Body of pancreas (tissue), 4 donors: Measurements from ENCODE around the gene CORO7. TPM values are rescaled to one million over a fixed set of nuclear protein-coding genes. Genes with fewer than 3 reads are reported as not detected.
"Not testable (repeated sequence)": the region's sequence is repeated elsewhere in the genome, so short reads cannot be mapped to it uniquely, and the experiment has no call there.

Experiments
- ATAC-seq: fragments of 150-250 bp; one replicate; pipeline ENCODE4 v1.9.1; 2016
- DNase-seq, 4 donors: peaks; one replicate each; pipeline ENCODE4 v3.0.0-alpha.2; 2019
- H3K27ac ChIP-seq, 4 donors: fragments of 200-600 bp; sonication (generic); 1 replicate in 3 of 4; 2 replicates in 1 of 4; pipeline versions ENCODE4 v1.5.1 to v1.6.1; 2016 to 2019; ENCODE audit warnings: mild to moderate bottlenecking in 1 of 4, mixed read lengths in 1 of 4, moderate library complexity in 1 of 4
- H3K27me3 ChIP-seq, 2 donors: fragments of 200-600 bp; sonication (generic); one replicate each; pipeline ENCODE4 v1.6.0; 2016; ENCODE audit warnings: mild to moderate bottlenecking in 1 of 2
- H3K36me3 ChIP-seq, 2 donors: fragments of 200-600 bp; sonication (generic); replicated peaks in 1 of 2; 2 replicates each; pipeline ENCODE4 v1.5.1; 2016; ENCODE audit warnings: low read depth in 2 of 2; ENCODE audit not compliant: insufficient read depth in 1 of 2
- H3K4me1 ChIP-seq: fragments of 200-600 bp; sonication (generic); one replicate; pipeline ENCODE4 v1.6.0; 2016
- H3K4me3 ChIP-seq, 2 donors: fragments of 200-600 bp; sonication (generic); 1 replicate in 1 of 2; 2 replicates in 1 of 2; pipeline ENCODE4 v1.5.1; 2016 to 2019
- H3K9me3 ChIP-seq, 3 donors: fragments of 200-600 bp; sonication (generic); 1 replicate in 2 of 3; 2 replicates in 1 of 3; pipeline ENCODE4 v1.5.1; 2016
- CTCF ChIP-seq, 7 experiments: fragments of 450-650 bp in 4 of 7; fragments of 200-600 bp in 3 of 7; sonication (generic) in 3 of 7; IDR thresholded peaks; one replicate each; pipeline ENCODE4 v1.5.1; 2016 to 2019; ENCODE audit warnings: antibody characterized with exemption in 7 of 7
- POLR2A ChIP-seq, 3 donors: fragments of 450-650 bp; IDR thresholded peaks; one replicate each; pipeline ENCODE4 v1.6.1; 2016; ENCODE audit warnings: antibody characterized with exemption in 3 of 3, mild to moderate bottlenecking in 2 of 3
- WGBS, 2 donors: methylation state at CpG; one replicate each; pipeline ENCODE4 v1.1.5; 2017; 5-methylcytosine and 5-hydroxymethylcytosine counted together
- intact Hi-C: fragments of 100-400 bp; cut with DNase I; formaldehyde crosslinking; loops from one replicate; pipeline ENCODE4 v1.15.1; 2023
- total RNA-seq, 2 donors: library from RNA; depleted of rRNA; stranded (reverse); fragments of >200 nt; gene quantifications; one replicate each; pipeline ENCODE4 v1.1.0, GENCODE V29; 2016

CORO7 gene
- total RNA-seq, 2 donors from 2014 or later: 13.2 to 48.8 TPM

DNA sequence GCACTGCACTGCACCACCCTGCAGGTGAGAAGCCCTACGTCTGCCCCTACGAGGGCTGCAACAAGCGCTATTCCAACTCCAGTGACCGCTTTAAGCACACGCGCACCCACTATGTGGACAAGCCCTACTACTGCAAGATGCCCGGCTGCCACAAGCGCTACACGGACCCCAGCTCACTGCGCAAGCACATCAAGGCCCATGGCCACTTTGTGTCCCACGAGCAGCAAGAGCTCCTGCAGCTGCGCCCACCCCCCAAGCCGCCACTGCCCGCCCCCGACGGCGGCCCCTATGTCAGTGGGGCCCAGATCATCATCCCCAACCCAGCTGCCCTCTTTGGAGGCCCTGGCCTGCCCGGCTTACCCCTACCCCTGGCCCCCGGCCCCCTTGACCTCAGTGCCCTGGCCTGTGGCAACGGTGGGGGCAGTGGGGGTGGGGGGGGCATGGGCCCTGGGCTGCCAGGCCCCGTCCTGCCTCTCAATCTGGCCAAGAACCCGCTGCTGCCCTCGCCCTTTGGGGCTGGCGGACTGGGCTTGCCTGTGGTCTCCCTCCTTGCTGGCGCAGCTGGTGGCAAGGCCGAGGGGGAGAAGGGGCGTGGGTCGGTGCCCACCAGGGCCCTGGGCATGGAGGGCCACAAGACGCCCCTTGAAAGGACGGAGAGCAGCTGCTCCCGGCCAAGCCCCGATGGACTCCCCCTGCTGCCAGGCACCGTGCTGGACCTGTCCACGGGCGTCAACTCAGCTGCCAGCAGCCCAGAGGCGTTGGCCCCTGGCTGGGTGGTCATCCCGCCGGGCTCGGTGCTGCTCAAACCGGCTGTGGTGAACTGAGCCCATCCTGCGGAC lies 79.5 kb downstream of the CORO7 start:
- intact Hi-C loops: no loop called here
- H3K27me3 ChIP-seq: no peaks in the 10 kb centered on the region
- H3K4me3 ChIP-seq: no peak overlapping the region
- no peak overlapping the region for H3K27ac ChIP-seq
- ATAC-seq (no peak), DNase-seq (no peak)
- H3K4me1 ChIP-seq: no peaks in the 10 kb centered on the region
- peaks cover 0 to 3% of the 10 kb centered on the region in 2 donors for H3K36me3 ChIP-seq
- no peaks in the 10 kb centered on the region for H3K9me3 ChIP-seq
- WGBS, 2 donors: 96 to 97% methylated on average over 9 to 20 of the region's 41 CpGs
- no peak for TF ChIP-seq CTCF (IDR thresholded peaks at IDR 0.05)

- 83 to 88% methylated on average over 26 to 32 of the region's 32 CpGs for WGBS, 2 donors
- intact Hi-C loops: loop anchor here (5.0 kb wide), 2 partner anchors 43 to 128 kb away; no protein-coding TSS in a partner anchor
- TF ChIP-seq CTCF (IDR thresholded peaks at IDR 0.05) (no peak), POLR2A (IDR thresholded peaks at IDR 0.05) (no peak)
- ATAC-seq (no peak), DNase-seq (no peak)
- Histone ChIP-seq H3K4me3 (no peak overlapping the region), H3K36me3 (peaks cover 0 to 3% of the 10 kb centered on the region in 2 donors), H3K9me3 (no peaks in the 10 kb centered on the region), H3K27me3 (no peaks in the 10 kb centered on the region), H3K4me1 (no peaks in the 10 kb centered on the region), H3K27ac (no peak overlapping the region)
Observed at GRCh38 chr16:4334724-4335495, 81.5 kb downstream of the CORO7 start.

DNA sequence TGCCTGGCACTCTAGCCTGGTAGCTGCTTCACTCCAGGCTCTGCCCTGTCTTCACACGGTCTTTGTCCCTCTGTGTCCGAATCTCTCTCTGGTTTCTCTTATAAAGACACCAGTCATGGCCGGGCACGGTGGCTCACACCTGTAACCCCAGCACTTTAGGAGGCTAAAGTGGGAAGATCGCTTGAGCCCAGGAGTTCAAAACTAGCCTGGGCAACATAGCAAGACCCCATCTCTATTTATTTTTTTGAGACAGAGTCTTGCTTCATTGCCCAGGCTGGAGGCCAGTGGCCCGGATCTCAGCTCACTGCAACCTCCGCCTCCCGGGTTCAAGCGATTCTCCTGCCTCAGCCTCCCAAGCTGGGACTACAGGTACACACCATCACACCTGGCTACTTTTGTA lies 82.7 kb downstream of the CORO7 start:
- H3K36me3 ChIP-seq, H3K27ac ChIP-seq, DNase-seq, ATAC-seq, H3K4me3 ChIP-seq, H3K4me1 ChIP-seq, H3K9me3 ChIP-seq, H3K27me3 ChIP-seq: not testable (repeated sequence)
- 87 to 100% methylated on average over 6 to 9 of the region's 9 CpGs for WGBS, 2 donors
- intact Hi-C loops: loop anchor here (5.0 kb wide), 2 partner anchors 41 to 126 kb away; no protein-coding TSS in a partner anchor

DNA sequence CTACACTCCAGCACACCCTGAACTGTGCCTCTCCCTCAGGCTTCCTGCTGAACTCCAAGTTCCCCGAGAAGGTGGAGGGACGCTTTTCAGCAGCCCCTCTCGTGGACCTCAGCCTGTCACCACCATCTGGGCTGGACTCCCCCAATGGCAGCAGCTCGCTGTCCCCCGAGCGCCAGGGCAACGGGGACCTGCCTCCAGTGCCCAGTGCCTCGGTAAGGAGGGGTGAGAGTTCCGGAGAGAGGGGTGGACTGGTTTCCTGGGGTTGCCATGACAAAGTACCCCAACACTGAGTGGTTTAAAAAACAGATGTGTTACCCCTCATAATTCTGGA lies 83.1 kb downstream of the CORO7 start:
- TF ChIP-seq POLR2A (IDR thresholded peaks at IDR 0.05): no peak
- TF ChIP-seq CTCF (IDR thresholded peaks at IDR 0.05): no peak
- intact Hi-C loops: loop anchor here (5.0 kb wide), 2 partner anchors 41 to 126 kb away; no protein-coding TSS in a partner anchor
- no peaks in the 10 kb centered on the region for H3K27me3 ChIP-seq
- WGBS, 2 donors: 64 to 82% methylated on average over 4 to 7 of the region's 9 CpGs
- ATAC-seq (no peak), DNase-seq (no peak)
- H3K9me3 ChIP-seq: no peaks in the 10 kb centered on the region
- H3K4me3 ChIP-seq: no peak overlapping the region
- H3K4me1 ChIP-seq: peaks cover 13% of the 10 kb centered on the region
- H3K27ac ChIP-seq: no peak overlapping the region
- peaks cover 0 to 3% of the 10 kb centered on the region in 2 donors for H3K36me3 ChIP-seq

DNA sequence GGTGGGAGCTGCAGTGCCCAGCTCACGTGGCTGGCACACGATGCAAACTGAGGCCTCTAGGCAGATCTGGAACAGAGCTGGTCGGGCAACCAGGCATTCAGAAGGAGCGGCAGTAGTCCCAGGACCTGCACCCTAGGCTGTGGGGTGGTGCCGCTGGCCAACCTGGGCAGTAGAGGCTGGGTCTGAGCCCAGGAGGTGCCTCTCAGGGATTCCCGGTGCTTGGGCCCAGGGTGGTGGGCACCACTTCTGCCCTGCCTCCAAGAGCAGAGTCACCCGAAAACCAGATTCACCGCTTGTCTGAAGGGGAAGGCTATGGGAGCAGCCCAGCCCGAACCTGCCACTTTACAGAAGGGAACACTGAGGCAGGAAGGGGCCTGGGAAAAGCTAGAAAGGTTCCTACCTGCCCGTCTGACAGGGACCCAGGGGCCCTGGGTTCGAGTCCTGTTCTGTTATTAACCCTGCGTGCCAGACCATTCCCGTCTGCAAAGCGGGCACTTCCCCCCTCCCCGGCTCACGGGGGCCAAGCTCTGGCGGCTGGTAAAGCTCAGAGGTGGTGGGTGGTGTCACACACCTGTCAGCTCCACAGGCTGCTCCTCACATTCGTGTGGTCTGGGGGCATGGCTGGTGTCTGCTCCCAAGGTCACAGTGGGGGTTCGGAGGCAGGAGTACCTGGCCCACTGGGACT lies 83.6 kb downstream of the CORO7 start:
- no peak overlapping the region for H3K27ac ChIP-seq
- H3K4me1 ChIP-seq: peaks cover 18% of the 10 kb centered on the region
- WGBS, 2 donors: 63 to 78% methylated on average over 4 to 18 of the region's 19 CpGs
- no peaks in the 10 kb centered on the region for H3K27me3 ChIP-seq
- ATAC-seq: no peak
- no peak for DNase-seq
- TF ChIP-seq CTCF (IDR thresholded peaks at IDR 0.05) (no peak), POLR2A (IDR thresholded peaks at IDR 0.05) (no peak)
- no peak overlapping the region for H3K4me3 ChIP-seq
- H3K9me3 ChIP-seq: no peaks in the 10 kb centered on the region
- intact Hi-C loops: loop anchor here (5.0 kb wide), 2 partner anchors 40 to 125 kb away; no protein-coding TSS in a partner anchor
- peaks cover 0 to 3% of the 10 kb centered on the region in 2 donors for H3K36me3 ChIP-seq
